Astrocyte of the hippocampus (primary cell): Measurements from ENCODE around the gene ATP12A.

Experiments
- DNase-seq: peaks from one replicate; pipeline ENCODE4 v3.0.0; 2011; ENCODE audit warnings: low read depth, low spot score

ATP12A gene

DNA sequence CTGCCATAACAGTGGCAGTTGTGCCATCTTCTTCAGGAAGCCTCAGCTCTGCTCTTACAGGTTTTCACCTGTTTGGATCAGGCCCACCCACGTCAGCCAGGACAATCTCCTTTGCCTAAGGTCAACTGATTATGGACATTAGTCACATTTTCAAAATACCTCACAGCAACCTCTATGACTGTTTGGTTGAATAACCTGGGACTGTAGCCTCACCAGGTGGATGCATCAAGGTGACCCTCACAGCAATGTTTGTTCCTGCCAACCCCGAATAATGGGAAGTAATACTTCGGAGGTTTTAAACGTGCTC is 17.2 kb upstream of the ATP12A start:
- no peak for DNase-seq

DNA sequence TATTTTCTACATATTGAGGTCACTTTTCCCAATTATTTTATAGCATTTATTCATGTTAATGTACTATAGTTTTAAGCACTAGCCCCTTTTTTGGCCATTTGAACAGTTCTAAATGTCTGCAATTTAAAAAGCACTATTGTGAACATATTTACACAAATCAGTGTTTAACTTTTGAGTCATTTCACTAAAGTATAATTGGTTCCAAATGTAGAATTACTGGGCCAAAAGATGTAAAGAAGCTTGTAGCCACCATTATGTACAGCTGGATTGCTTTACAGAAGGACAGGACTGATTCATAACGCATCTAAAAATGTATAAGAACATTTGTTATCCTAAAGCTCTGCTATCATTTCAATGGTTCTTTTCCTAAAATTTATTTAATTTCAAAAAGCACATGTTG is 16.6 kb upstream of the ATP12A start:
- DNase-seq: no peak

GRCh38 chr13:24664726-24665409 is 15.3 kb upstream of the ATP12A start:
- peak; percentile 14 for DNase-seq

- DNase-seq: no peak
These were observed 11.7 kb upstream of the ATP12A start for GRCh38 chr13:24668511-24668910.

DNA sequence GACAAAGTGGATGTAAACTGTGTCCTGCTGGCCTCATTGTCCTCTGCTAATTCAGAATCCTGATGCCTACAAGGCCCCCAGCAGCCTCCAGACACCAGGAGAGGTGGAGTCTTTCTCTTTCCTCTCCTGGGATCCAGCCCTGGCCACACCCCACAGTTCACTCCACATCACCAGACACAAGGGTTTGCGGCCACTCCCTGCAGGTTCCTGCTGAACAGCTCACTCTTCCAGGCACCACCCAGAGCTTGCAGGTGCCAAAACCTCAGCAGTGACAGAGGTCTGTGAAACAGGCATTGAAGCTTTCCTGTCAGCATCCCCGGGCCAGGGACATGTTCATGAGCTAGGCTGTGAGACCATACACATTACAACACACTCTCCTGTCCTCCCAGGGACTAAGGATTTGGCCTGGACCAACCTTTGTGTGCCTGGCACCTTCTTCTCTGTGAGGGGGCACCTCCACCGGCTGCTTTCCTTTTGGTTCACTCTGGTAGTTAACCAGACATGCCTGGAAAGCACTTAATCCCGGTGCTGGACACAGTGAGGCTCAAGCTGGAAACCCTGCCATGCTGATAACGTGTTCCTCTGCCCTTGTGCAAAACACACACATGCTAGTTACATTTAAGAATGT is 11.1 kb upstream of the ATP12A start:
- no peak for DNase-seq

GRCh38 chr13:24670174-24670573 is 10.0 kb upstream of the ATP12A start:
- DNase-seq: no peak

DNA sequence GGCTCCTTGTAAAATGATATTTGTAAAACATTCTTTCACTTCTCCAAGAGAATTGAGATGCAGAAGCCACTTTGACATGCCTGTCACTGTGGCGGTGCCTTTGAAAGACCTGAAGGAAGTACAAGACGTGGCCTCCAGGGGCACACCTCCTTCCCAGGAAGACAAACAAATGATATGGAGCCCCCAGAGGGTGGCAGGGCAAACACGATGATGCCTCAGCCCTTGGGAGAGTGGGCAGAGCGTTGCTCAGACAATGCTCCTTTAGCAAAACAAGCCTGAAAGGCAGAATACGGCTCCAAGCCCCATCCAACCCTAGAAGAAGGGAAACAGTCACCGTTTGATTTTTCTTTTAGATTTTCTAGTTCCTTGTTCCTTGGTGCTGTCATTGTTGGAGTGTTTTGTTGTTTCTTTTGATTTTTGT is 9.2 kb upstream of the ATP12A start:
- DNase-seq: peak; percentile 35

GRCh38 chr13:24671386-24672113 is 8.7 kb upstream of the ATP12A start:
- peak; percentile 77 for DNase-seq

- no peak for DNase-seq
These were observed 7.8 kb upstream of the ATP12A start for GRCh38 chr13:24672141-24673132.

GRCh38 chr13:24675806-24676570 is 4.2 kb upstream of the ATP12A start:
- no peak for DNase-seq

DNA sequence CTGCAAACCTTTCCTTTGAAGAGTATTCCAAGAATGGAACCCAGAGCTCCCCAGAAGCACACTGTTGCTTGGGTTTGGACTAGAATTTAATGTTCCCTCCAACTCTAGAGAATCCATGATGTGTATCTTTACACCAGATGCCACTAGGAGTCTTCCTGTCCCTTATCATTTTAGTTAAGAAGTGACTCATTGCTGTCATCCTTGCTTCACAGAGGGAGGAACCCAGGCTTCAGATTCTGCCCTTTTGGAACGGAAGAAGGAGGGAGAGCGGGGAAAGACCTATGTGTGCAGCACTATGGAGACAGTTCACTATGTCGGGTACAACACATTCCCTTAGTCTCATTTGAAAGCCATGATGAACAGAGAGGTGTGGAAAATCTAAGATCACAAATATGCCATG is 2.1 kb upstream of the ATP12A start:
- DNase-seq: no peak

- no peak for DNase-seq
These were observed 522 bp upstream of the ATP12A start for GRCh38 chr13:24679686-24680085.

- DNase-seq: no peak
These were observed 855 bp downstream of the ATP12A start for GRCh38 chr13:24680921-24681604.

DNA sequence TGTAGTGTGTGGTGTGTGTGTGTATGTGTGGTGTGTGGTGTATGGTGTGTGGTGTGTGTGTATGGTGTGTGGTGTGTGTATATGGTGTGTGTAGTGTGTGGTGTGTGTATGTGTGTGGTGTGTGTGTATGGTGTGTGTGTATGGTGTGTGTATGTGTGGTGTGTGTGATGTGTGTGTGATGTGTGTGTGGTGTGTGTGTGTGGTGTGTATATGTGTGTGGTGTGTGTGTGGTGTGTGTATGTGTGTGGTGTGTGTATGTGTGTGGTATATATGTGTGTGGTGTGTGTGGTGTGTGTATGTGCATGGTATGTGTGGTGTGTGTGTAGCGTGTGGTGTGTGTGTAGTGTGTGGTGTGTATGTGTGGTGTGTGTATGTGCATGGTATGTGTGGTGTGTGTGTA is 1.7 kb downstream of the ATP12A start:
- DNase-seq: no peak

GRCh38 chr13:24682353-24682752 is 2.1 kb downstream of the ATP12A start:
- no peak for DNase-seq

- no peak for DNase-seq
These were observed 3.1 kb downstream of the ATP12A start for GRCh38 chr13:24683351-24683750.

DNA sequence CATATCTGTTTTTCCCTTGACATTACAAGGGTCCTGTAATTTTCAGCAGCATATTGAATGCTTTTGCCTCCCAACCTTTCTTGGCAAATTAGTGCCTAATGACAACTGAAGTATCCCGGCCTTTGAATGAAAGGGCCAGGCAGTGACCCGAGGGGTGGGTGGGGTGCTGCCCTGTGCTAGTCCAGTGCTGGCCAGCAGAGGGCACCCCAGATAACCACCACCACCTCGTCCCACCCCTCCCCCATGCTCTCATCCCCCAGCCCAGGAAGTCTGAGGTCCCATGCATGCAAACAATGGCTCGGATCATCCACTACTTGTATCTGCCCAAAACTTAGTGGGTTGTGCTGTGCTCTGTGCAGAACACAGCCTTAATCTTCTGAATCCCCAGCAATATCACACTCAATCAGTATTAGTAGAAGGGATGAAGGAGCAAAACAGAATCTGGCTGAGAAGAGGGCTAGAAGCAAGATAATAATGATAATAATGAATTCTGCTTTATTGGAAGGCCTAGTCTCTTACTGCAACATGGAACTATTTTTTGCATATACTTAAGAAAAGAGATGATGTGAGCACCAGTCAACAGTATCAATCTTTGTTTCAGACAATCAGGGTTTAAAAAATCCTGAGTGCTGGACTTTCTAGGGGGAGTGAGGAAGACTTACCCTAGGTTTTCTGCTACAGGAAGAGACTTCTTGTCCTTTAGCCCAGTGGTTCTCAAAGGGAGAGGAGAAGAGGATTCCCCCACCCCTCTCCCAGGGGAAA is 3.8 kb downstream of the ATP12A start:
- peak; percentile 61 for DNase-seq

DNA sequence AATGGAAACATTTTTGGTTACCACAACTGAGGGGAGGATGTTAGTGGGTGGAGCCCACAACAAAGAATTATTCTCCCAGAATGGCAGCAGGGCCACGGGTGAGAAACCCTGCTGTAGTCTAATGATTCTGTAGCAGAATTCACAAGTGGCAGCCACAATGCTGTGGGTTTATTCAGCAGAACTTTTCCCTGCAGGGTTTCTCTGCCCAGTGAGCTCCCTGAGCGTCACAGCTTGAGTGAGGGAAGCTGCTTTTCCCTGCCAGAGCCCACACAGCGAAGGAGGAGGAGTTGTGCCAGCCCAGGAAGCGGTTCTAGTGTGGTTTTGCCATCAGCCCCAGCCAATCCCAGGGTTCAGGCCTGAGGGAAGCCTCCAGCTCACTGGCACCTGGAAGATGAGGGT is 4.4 kb downstream of the ATP12A start:
- DNase-seq: peak; percentile 45

DNA sequence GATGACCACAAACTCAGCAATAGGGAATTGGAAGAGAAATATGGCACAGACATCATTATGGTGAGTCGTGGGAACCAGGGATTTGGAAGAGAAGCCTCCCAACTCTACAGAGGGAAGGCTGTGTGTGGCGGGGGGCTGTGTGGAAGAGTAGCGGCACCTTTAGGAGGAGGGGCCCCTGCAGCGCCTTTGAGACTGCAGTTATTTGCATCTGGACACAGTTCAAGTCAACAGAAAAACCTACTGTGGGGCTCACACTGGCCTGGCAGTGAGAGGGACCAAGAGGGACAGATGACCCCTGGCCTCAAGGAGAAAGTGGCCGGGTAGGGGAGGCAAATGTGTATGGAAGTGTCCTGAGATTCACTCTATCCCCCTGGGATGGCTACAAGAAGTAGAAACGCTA is 5.1 kb downstream of the ATP12A start:
- no peak for DNase-seq

- DNase-seq: no peak
These were observed 7.4 kb downstream of the ATP12A start for GRCh38 chr13:24687611-24688010.
